OCI-LY7 (cell line): ENCODE results near the gene SIPA1L3. TPM values are rescaled to one million over a fixed set of nuclear protein-coding genes. Genes with fewer than 3 reads are reported as not detected.

Experiments used
- BruUV-seq: library from RNA; stranded (reverse); fragments of 400-500 nt; replicated peaks from 2 replicates; lab custom pipeline; 2021; lab: Mats Ljungman, UMichigan
- CTCF ChIA-PET: fragments of 300-600 bp; sonication (Branson Sonifier 250); formaldehyde crosslinking; loops from one replicate; lab custom pipeline; 2022; ENCODE audit warnings: antibody characterized with exemption; ENCODE audit not compliant: unreplicated experiment; lab: Charles Lee
- POLR2A ChIA-PET: fragments of 300-600 bp; sonication (Branson Sonifier 250); formaldehyde crosslinking; loops from one replicate; lab custom pipeline; 2022; ENCODE audit warnings: antibody characterized with exemption; lab: Charles Lee
- DNase-seq: peaks from one replicate; pipeline ENCODE4 v3.0.0-alpha.2; 2015; ENCODE audit warnings: low spot score
- H2AFZ ChIP-seq: fragments of 200-600 bp; sonication (generic), shearing (Covaris generic); 2 replicates; pipeline ENCODE4 v1.6.1; 2014; ENCODE audit warnings: mild to moderate bottlenecking, antibody characterized with exemption, low read length, moderate library complexity
- H3K27ac ChIP-seq: fragments of 200-600 bp; sonication (generic); 2 replicates; pipeline ENCODE4 v1.5.1; 2014; ENCODE audit warnings: mixed run types, low read depth, mild to moderate bottlenecking, moderate library complexity, low read length, inconsistent platforms; ENCODE audit not compliant: poor library complexity, severe bottlenecking
- H3K36me3 ChIP-seq: fragments of 200-600 bp; sonication (generic); 2 replicates; pipeline ENCODE4 v1.6.1; 2014; ENCODE audit warnings: mild to moderate bottlenecking, antibody characterized with exemption, low read length, moderate library complexity, mixed read lengths; ENCODE audit not compliant: insufficient read depth
- H3K4me1 ChIP-seq: fragments of 200-600 bp; sonication (generic); 2 replicates; pipeline ENCODE4 v1.5.1; 2014; ENCODE audit warnings: mild to moderate bottlenecking, low read length; ENCODE audit not compliant: insufficient read depth, poor library complexity, severe bottlenecking
- H3K4me2 ChIP-seq: fragments of 200-600 bp; sonication (generic); 2 replicates; pipeline ENCODE4 v1.6.1; 2014; ENCODE audit warnings: mild to moderate bottlenecking, low read length
- H3K4me3 ChIP-seq: fragments of 200-600 bp; sonication (generic); 2 replicates; pipeline ENCODE4 v1.5.1; 2014; ENCODE audit warnings: mild to moderate bottlenecking, low read depth, low read length; ENCODE audit not compliant: poor library complexity, severe bottlenecking
- H3K79me2 ChIP-seq: fragments of 200-600 bp; sonication (generic); 2 replicates; pipeline ENCODE4 v1.6.1; 2016; ENCODE audit warnings: low read depth, mild to moderate bottlenecking, low read length, moderate library complexity, mixed read lengths; ENCODE audit not compliant: insufficient read depth
- H3K9me2 ChIP-seq: fragments of 200-600 bp; sonication (generic); 2 replicates; pipeline ENCODE4 v1.6.1; 2016; ENCODE audit warnings: mild to moderate bottlenecking, low read length, mixed read lengths; ENCODE audit not compliant: insufficient read depth
- H3K9me3 ChIP-seq: fragments of 200-600 bp; sonication (generic); 2 replicates; pipeline ENCODE4 v1.6.1; 2014; ENCODE audit warnings: mild to moderate bottlenecking, mixed run types, low read length, mixed read lengths
- H4K20me1 ChIP-seq: fragments of 200-600 bp; sonication (generic); 2 replicates; pipeline ENCODE4 v1.6.1; 2014; ENCODE audit warnings: mild to moderate bottlenecking, antibody characterized with exemption, low read length, moderate library complexity, mixed read lengths; ENCODE audit not compliant: insufficient read depth
- CTCF ChIP-seq: fragments of 200-600 bp; sonication (generic); conservative IDR thresholded peaks from 2 replicates; pipeline ENCODE4 v1.5.1; 2014; ENCODE audit warnings: mild to moderate bottlenecking, antibody characterized with exemption, low read length, moderate library complexity, mixed read lengths
- EZH2phosphoT487 ChIP-seq: fragments of 200-600 bp; sonication (generic); IDR thresholded peaks from 2 replicates; pipeline ENCODE4 v1.6.1; 2018; ENCODE audit warnings: low read depth, borderline replicate concordance, mild to moderate bottlenecking, mixed run types, antibody characterized with exemption, low read length, moderate library complexity, mixed read lengths
- intact Hi-C: fragments of 100-400 bp; cut with micrococcal nuclease; formaldehyde crosslinking; loops from one replicate; pipeline ENCODE4 v1.10.0; 2022; ENCODE audit not compliant: unreplicated experiment
- total RNA-seq, 2 experiments: library from RNA; depleted of rRNA in 1 of 2; stranded (reverse); fragments of >200 nt in 1 of 2; shearing (Covaris generic) in 1 of 2; gene quantifications; 2 replicates each; pipeline ENCODE4 v1.2.3, GENCODE V29; 2014 to 2022

Gene SIPA1L3
- total RNA-seq, 2 experiments from 2014 or later, result 21.2 to 84.4 TPM

GRCh38 chr19:38196245-38196837 is 289.3 kb downstream of the SIPA1L3 start:
- Histone ChIP-seq H3K4me3 (no peak overlapping the region), H3K27ac (no peak overlapping the region), H3K4me2 (no peak overlapping the region), H3K79me2 (no peaks in the 10 kb centered on the region), H3K9me3 (no peaks in the 10 kb centered on the region), H2AFZ (no peak overlapping the region), H3K36me3 (peaks cover 10% of the 10 kb centered on the region), H3K9me2 (no peaks in the 10 kb centered on the region), H3K4me1 (no peaks in the 10 kb centered on the region), H4K20me1 (no peaks in the 10 kb centered on the region)
- intact Hi-C loops, result no loop called here
- TF ChIP-seq CTCF (no peak), EZH2phosphoT487 (no peak)
- POLR2A ChIA-PET, result no interaction called here
- CTCF ChIA-PET, result no interaction called here
- BruUV-seq, result no TSS peak
- DNase-seq, result no peak

- Histone ChIP-seq H3K4me1 (no peaks in the 10 kb centered on the region), H3K27ac (no peak overlapping the region), H3K36me3 (peaks cover 17% of the 10 kb centered on the region), H4K20me1 (no peaks in the 10 kb centered on the region), H2AFZ (no peak overlapping the region), H3K4me2 (no peak overlapping the region), H3K79me2 (no peaks in the 10 kb centered on the region), H3K9me3 (no peaks in the 10 kb centered on the region), H3K9me2 (no peaks in the 10 kb centered on the region), H3K4me3 (no peak overlapping the region)
- CTCF ChIA-PET, result interaction anchor here (0.6 kb wide), 1 partner anchor 131 kb away, joined by 3 read pairs; no protein-coding TSS in a partner anchor
- no peak for DNase-seq
- intact Hi-C loops, result no loop called here
- POLR2A ChIA-PET, result no interaction called here
- no TSS peak for BruUV-seq
- no peak for TF ChIP-seq EZH2phosphoT487
- no peak for TF ChIP-seq CTCF
Observed at GRCh38 chr19:38196948-38197656, 290.1 kb downstream of the SIPA1L3 start.
